ENCODE data around the gene CORO1C. TPM values are rescaled to one million over a fixed set of nuclear protein-coding genes. Genes with fewer than 3 reads are reported as not detected.

Gene CORO1C
- polyA plus RNA-seq, 1 experiment, result 596 TPM

DNA sequence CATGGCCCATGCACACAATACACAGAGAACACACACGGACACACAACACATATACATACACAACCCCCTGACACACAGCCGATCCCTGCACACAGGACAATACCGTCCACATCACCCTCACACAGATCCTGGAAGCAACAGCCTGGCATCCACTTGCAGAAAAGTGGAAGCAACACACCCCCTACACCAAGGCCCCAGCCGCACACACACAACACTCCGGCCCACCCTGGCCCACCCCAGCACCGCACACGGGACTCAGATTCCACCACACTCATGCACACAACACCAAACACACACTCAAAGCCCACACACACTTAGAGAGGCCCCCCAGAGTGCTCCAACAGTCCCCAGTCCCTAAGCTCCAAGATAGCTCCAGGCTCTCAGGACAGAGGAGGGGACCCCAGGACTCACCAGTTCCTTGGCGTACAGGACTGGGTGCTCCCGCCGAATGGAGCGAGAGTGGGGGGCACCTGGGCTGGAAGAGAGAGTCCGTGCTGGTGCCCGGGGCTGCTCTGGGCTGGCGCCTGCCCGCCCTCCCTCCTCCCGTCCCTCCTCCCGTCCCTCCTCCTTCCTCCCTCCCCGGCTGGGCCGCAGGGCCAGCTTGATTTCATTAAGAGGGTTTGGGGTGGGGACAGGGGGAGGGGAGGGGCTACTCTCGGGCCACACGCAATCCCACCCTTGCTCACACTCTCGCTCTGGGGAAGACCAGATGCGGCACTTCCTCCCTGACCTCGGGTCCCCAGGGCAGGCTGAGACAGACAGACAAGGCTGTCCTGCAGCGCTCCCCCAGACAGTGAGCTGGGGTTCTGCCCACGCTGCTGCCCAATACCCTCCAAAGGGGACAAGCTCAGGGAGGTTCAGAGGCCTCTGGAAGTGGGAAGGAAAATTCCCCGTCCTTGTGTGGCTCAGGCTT, 133.5 kb downstream of the CORO1C start, which contains the start of gene TMEM119:
Gene TMEM119, minus strand, starts transcription at position 526 of the 913 bp plus-strand sequence. CDS start 5,701 bp downstream, outside the sequence.
- H3K27ac ChIP-seq (ENCODE audit: low read depth, low read length), result peak within 1 kb of the TSS; percentile 47
- H3K9me3 ChIP-seq (ENCODE audit: control insufficient read depth, insufficient read depth, low read length), result no peaks in the 10 kb centered on the region
- POLR2A ChIA-PET, result interaction anchor here (0.6 to 1.8 kb wide), 6 partner anchors 8 to 207 kb away, joined by 3 to 9 read pairs (median 3); no protein-coding TSS in a partner anchor
- DNase-seq (ENCODE audit: low read depth, low spot score), result no peak
- TF ChIP-seq, protein P1, sequence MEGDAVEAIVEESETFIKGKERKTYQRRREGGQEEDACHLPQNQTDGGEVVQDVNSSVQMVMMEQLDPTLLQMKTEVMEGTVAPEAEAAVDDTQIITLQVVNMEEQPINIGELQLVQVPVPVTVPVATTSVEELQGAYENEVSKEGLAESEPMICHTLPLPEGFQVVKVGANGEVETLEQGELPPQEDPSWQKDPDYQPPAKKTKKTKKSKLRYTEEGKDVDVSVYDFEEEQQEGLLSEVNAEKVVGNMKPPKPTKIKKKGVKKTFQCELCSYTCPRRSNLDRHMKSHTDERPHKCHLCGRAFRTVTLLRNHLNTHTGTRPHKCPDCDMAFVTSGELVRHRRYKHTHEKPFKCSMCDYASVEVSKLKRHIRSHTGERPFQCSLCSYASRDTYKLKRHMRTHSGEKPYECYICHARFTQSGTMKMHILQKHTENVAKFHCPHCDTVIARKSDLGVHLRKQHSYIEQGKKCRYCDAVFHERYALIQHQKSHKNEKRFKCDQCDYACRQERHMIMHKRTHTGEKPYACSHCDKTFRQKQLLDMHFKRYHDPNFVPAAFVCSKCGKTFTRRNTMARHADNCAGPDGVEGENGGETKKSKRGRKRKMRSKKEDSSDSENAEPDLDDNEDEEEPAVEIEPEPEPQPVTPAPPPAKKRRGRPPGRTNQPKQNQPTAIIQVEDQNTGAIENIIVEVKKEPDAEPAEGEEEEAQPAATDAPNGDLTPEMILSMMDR (IDR thresholded peaks at IDR 0.05; ENCODE audit: low read depth, low read length), result no peak
- no peaks in the 10 kb centered on the region for H3K27me3 ChIP-seq (ENCODE audit: control insufficient read depth, insufficient read depth, low read length)
- H3K4me3 ChIP-seq (ENCODE audit: low read depth, low read length), result peak within 1 kb of the TSS; percentile 75
- CTCF ChIA-PET, result interaction anchor here (1.0 to 1.5 kb wide), 3 partner anchors 21 to 48 kb away, joined by 4 to 7 read pairs (median 4); no protein-coding TSS in a partner anchor

DNA sequence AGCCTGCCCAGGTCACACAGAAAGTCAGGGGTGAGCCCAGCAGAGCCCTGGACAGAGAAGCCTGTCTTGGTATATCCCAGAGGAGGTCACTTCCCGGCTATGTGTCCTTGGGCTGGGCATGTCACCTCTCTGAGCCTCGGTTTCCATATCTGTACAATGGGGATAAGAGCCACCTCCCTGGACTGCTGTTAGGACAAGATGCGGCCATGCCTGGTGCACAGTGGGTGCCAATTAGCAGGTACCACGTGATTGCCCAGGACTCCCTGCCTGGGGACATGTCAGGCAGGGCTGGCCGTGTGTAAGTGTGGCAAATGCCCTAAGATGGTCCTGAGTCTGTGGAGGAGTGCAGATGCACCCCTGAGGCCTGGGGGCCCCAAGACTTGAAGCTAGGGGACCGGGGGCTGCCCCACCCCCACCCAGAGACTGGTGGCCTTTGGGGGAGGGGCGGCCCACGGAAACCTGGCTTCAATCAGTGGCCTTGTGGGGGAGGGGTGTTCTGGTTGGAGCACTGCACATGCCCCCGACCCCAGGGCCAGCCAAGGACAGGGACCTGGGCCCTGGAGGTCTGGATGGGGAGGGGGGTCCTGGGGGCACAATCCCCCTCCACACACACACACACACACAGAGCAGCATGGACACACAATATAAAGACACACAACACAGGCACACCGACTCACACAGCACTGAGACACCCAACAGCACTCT, 134.3 kb downstream of the CORO1C start:
- CTCF ChIA-PET, result no interaction called here

DNA sequence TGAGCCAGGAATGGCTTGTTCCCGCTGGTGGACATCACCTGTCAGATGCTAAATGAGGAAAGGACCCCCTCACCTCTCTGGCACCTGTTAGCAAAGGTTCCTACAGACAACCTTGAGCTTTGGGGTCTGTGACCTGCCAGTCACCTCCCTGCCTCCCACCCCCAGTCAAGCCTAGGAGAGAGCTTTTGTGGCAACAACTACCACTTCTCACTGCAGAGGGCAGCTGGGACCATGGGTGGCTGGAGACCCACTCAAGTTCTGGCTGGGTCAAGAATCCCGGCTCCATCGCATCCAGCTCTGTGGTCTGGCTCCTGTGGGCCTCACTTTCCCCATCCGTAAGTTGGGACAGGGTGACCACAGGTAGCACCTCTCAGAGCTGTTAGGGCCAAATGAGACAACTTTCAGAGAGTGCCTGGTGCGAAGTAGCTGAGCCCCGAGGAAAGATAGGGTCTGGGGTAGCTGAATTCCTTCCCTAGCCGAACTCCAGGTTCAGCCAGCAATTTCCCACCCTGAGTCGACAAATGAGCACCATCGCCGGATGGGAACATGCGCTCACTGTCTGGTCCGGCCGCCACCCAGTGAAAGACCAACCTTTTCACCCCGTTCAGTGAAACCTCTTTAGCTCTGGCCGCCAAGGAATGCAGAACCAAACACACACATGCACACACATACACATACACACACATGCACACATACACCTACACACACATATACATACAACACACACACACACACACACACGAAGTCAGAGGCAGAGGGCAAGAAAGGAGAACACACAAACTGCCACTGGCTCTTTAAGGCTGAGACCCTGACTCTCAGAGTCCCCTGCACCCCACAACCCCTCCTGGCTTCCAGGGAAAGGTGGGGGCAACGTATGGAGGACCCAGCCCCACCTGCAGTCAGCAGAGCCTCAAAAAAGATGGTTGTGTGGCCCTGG, 135.3 kb downstream of the CORO1C start:
- ChIA-PET CTCF (interaction anchor here (1.1 to 1.2 kb wide), 2 partner anchors 22 to 25 kb away, joined by 4 to 6 read pairs; no protein-coding TSS in a partner anchor), POLR2A (no interaction called here)
- DNase-seq (ENCODE audit: low read depth, low spot score), result no peak
- H3K4me3 ChIP-seq (ENCODE audit: low read depth, low read length), result peak overlapping the region; percentile 75
- no peaks in the 10 kb centered on the region for H3K27me3 ChIP-seq (ENCODE audit: control insufficient read depth, insufficient read depth, low read length)
- TF ChIP-seq, protein P1 (IDR thresholded peaks at IDR 0.05; ENCODE audit: low read depth, low read length), result no peak
- no peaks in the 10 kb centered on the region; the same call in 1 of the 2 replicates for H3K9me3 ChIP-seq (ENCODE audit: control insufficient read depth, insufficient read depth, low read length)
- no peak overlapping the region for H3K27ac ChIP-seq (ENCODE audit: low read depth, low read length)

More for the DNA sequence above, 134.3 kb downstream of the CORO1C start:
- Histone ChIP-seq H3K27me3 (ENCODE audit: control insufficient read depth, insufficient read depth, low read length) (no peaks in the 10 kb centered on the region), H3K4me3 (ENCODE audit: low read depth, low read length) (peak overlapping the region; percentile 75), H3K9me3 (ENCODE audit: control insufficient read depth, insufficient read depth, low read length) (no peaks in the 10 kb centered on the region; the same call in 1 of the 2 replicates), H3K27ac (ENCODE audit: low read depth, low read length) (no peak overlapping the region)
- no peak for DNase-seq (ENCODE audit: low read depth, low spot score)
- POLR2A ChIA-PET, result no interaction called here
- TF ChIP-seq, protein P1 (IDR thresholded peaks at IDR 0.05; ENCODE audit: low read depth, low read length), result no peak

Small RNA genes within 50 kb of the gene (small RNA-seq; reads per million reads assigned to genes)
- gene AC087893.2 (ENCODE audit: insufficient read length, low read depth), result not detected
- not detected for gene RF00019 (ENCODE audit: insufficient read length, low read depth)
- not detected for gene RF00561 (ENCODE audit: insufficient read length, low read depth)
- gene RNU7-169P (ENCODE audit: insufficient read length, low read depth), result not detected

Other genes starting within 250 kb of the CORO1C start
- 1.4 and 2.9 TPM in 2 replicates for gene FICD, start 216.2 kb downstream of the CORO1C start, polyA plus RNA-seq (2011; rRNA removed)
- gene SART3, start 170.3 kb downstream of the CORO1C start, polyA plus RNA-seq (2011; rRNA removed), result 23.9 and 28.5 TPM in 2 replicates
- gene ISCU, start 168.9 kb downstream of the CORO1C start, polyA plus RNA-seq (2011; rRNA removed), result 164 and 184 TPM in 2 replicates
- gene TMEM119, start 133.4 kb downstream of the CORO1C start, polyA plus RNA-seq (2011; rRNA removed), result 60.3 and 67.0 TPM in 2 replicates
- gene SELPLG, start 97.6 kb downstream of the CORO1C start, polyA plus RNA-seq (2011; rRNA removed), result 6.1 and 9.8 TPM in 2 replicates
- 44.7 and 50.5 TPM in 2 replicates for gene SSH1, start 126.1 kb upstream of the CORO1C start, polyA plus RNA-seq (2011; rRNA removed)
- gene DAO, start 148.6 kb upstream of the CORO1C start, polyA plus RNA-seq (2011; rRNA removed), result not detected in 2 replicates

Data from AG04450 (cell line).